Sigmoid colon (tissue), 7 donors: ENCODE data around the gene ITLN1. TPM values are rescaled to one million over a fixed set of nuclear protein-coding genes. Genes with fewer than 3 reads are reported as not detected.

Experiments
- DNase-seq: peaks from one replicate; pipeline ENCODE4 v3.0.0-alpha.2; 2019
- H3K27ac ChIP-seq, 4 donors: fragments of 200-600 bp; sonication (generic); one replicate each; pipeline ENCODE4 v1.5.1; 2016 to 2019; ENCODE audit warnings: mild to moderate bottlenecking in 1 of 4
- H3K27me3 ChIP-seq, 3 donors: fragments of 200-600 bp; sonication (generic); one replicate each; pipeline ENCODE4 v1.5.1; 2019; ENCODE audit warnings: mild to moderate bottlenecking in 1 of 3
- H3K36me3 ChIP-seq, 4 donors: fragments of 200-600 bp; sonication (generic); one replicate each; pipeline ENCODE4 v1.5.1; 2016 to 2019
- H3K4me1 ChIP-seq, 4 donors: fragments of 200-600 bp; sonication (generic); one replicate each; pipeline ENCODE4 v1.5.1; 2017 to 2019
- H3K4me3 ChIP-seq, 4 donors: fragments of 200-600 bp; sonication (generic); one replicate each; pipeline ENCODE4 v1.5.1; 2017 to 2019; ENCODE audit warnings: mild to moderate bottlenecking in 2 of 4, moderate library complexity in 1 of 4
- H3K9me3 ChIP-seq, 4 donors: fragments of 200-600 bp in 3 of 4; sonication (generic) in 3 of 4; one replicate each; pipeline versions ENCODE4 v1.5.1 to v1.6.1; 2013 to 2019
- EP300 ChIP-seq, 4 donors: sonication (generic); formaldehyde crosslinking; IDR thresholded peaks; one replicate each; pipeline ENCODE4 v1.6.1; 2017; ENCODE audit warnings: antibody characterized with exemption in 4 of 4
- POLR2A ChIP-seq, 2 donors: fragments of 450-650 bp; IDR thresholded peaks; one replicate each; pipeline ENCODE4 v1.6.1; 2016; ENCODE audit warnings: antibody characterized with exemption in 2 of 2, mild to moderate bottlenecking in 2 of 2, moderate library complexity in 2 of 2
- POLR2AphosphoS5 ChIP-seq, 4 donors: sonication (generic); formaldehyde crosslinking; IDR thresholded peaks; one replicate each; pipeline ENCODE4 v1.6.1; 2017; ENCODE audit warnings: antibody characterized with exemption in 4 of 4
- WGBS, 2 donors: extraction: QIAGEN DNeasy Blood & Tissue Kit; methylation state at CpG; one replicate each; pipeline ENCODE4 v1.1.7; 2013; 5-methylcytosine and 5-hydroxymethylcytosine counted together
- intact Hi-C: fragments of 100-400 bp; cut with DNase I; formaldehyde crosslinking; loops from one replicate; pipeline ENCODE4 v1.15.1; 2023
- polyA plus RNA-seq, 3 donors: library from polyadenylated mRNA; stranded (reverse); fragments of 200-250 nt; gene quantifications; one replicate each; pipeline ENCODE4 v1.2.3, GENCODE V29; 2013
- total RNA-seq, 4 donors: library from RNA; depleted of rRNA; stranded (reverse); fragments of >200 nt; gene quantifications; one replicate each; pipeline ENCODE4 v1.1.0, GENCODE V29; 2016
- TF ChIP-seq, protein P1 (sequence below), 4 experiments: fragments of 450-650 bp in 3 of 4; fragments of 200-600 bp in 1 of 4; IDR thresholded peaks; one replicate each; pipeline ENCODE4 v1.5.1; 2016 to 2019; ENCODE audit warnings: antibody characterized with exemption in 4 of 4, mild to moderate bottlenecking in 3 of 4, moderate library complexity in 2 of 4
- donor health status: healthy with polysubstance abuse.
- donor health status: Bipolar disorder and iron deficiency.
- donor health status: healthy.

ITLN1 gene
- total and polyA plus RNA-seq, 7 donors, result 0.66 to 478 (median 175) TPM; not detected in 2

DNA sequence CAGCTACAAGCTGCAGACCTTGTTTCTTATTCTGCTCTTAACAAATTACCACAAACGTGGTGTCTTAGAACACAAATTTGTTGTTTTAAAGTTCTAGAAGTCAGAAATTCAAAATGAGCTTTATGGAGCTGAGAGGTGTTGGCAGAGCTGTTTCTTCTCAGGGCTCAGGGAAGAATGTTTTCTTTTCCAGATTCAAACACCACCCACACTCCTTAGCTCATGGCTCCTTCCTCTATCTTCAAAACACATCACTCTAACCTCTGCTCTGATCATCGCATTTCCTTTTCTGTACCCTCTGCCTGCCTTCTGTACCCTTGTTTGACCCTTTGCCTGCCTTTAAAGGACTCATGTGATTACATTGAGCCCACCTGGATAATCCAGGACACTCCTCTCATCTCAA, 26.9 kb upstream of the ITLN1 start:
- Histone ChIP-seq H3K36me3 (no peaks in the 10 kb centered on the region), H3K9me3 (no peaks in the 10 kb centered on the region), H3K27ac (no peak overlapping the region), H3K4me3 (no peak overlapping the region), H3K27me3 (no peaks in the 10 kb centered on the region), H3K4me1 (no peaks in the 10 kb centered on the region)
- WGBS, 2 donors, result 71 to 72% methylated on average over 2 of the region's 2 CpGs
- no peak for DNase-seq
- TF ChIP-seq EP300 (IDR thresholded peaks at IDR 0.05) (no peak), POLR2AphosphoS5 (IDR thresholded peaks at IDR 0.05) (no peak), POLR2A (IDR thresholded peaks at IDR 0.05) (no peak)
- TF ChIP-seq, protein P1, sequence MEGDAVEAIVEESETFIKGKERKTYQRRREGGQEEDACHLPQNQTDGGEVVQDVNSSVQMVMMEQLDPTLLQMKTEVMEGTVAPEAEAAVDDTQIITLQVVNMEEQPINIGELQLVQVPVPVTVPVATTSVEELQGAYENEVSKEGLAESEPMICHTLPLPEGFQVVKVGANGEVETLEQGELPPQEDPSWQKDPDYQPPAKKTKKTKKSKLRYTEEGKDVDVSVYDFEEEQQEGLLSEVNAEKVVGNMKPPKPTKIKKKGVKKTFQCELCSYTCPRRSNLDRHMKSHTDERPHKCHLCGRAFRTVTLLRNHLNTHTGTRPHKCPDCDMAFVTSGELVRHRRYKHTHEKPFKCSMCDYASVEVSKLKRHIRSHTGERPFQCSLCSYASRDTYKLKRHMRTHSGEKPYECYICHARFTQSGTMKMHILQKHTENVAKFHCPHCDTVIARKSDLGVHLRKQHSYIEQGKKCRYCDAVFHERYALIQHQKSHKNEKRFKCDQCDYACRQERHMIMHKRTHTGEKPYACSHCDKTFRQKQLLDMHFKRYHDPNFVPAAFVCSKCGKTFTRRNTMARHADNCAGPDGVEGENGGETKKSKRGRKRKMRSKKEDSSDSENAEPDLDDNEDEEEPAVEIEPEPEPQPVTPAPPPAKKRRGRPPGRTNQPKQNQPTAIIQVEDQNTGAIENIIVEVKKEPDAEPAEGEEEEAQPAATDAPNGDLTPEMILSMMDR (IDR thresholded peaks at IDR 0.05), result no peak
- intact Hi-C loops, result no loop called here

DNA sequence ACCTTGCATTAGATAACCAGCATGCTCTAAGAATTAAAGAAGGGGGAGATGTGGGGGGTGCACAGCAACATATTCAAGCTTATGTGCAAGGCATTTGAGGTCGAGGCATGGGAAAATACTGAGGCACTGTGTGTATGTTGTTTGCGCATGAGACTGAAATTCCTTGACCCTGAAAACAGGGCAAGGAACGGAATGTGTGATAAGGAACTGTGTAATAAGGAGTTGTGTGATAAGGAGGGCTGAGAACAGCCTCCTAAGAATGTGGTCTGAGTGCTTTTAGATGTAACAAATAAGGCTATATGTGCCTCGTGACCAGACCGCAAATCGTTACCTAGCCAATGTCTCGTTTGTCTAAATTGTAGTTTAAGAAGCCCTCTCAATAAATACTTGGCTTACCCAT, 26.5 kb upstream of the ITLN1 start:
- intact Hi-C loops, result no loop called here
- Histone ChIP-seq H3K27ac (no peak overlapping the region), H3K4me3 (no peak overlapping the region), H3K4me1 (no peaks in the 10 kb centered on the region), H3K9me3 (no peaks in the 10 kb centered on the region), H3K36me3 (no peaks in the 10 kb centered on the region), H3K27me3 (no peaks in the 10 kb centered on the region)
- DNase-seq, result no peak
- WGBS, 2 donors, result 20 to 63% methylated on average over 7 of the region's 7 CpGs
- TF ChIP-seq EP300 (IDR thresholded peaks at IDR 0.05) (no peak), POLR2AphosphoS5 (IDR thresholded peaks at IDR 0.05) (no peak), POLR2A (IDR thresholded peaks at IDR 0.05) (no peak)
- TF ChIP-seq, protein P1 (IDR thresholded peaks at IDR 0.05), result no peak

DNA sequence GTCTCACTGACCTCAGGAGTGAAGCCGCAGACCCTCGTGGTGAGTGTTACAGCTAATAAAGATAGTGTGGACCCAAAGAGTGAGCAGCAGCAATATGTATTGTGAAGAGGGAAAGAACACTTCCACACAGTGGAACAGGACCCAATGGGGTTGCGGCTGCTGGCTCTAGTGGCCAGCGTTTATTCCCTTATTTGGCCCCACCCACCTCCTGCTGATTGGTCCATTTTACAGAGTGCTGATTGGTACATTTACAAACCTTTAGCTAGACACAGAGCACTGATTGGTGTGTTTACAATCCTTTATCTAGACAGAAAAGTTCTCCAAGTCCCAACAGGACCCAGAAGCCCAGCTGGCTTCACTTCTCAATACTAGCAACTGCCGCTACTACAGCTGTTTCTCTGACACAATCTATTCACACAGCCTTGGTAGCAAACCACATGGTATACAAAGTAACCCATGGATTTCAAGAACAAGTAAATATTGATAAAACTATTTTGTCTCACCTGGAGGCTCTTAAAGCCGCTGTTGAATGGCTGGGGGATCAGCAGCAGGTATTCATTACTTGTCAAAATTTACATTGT, 25.3 kb upstream of the ITLN1 start:
- Histone ChIP-seq H3K27ac (no peak overlapping the region), H3K9me3 (no peaks in the 10 kb centered on the region), H3K27me3 (no peaks in the 10 kb centered on the region), H3K36me3 (no peaks in the 10 kb centered on the region), H3K4me1 (no peaks in the 10 kb centered on the region), H3K4me3 (no peak overlapping the region)
- no peak for TF ChIP-seq EP300 (IDR thresholded peaks at IDR 0.05)
- no peak for TF ChIP-seq POLR2A (IDR thresholded peaks at IDR 0.05)
- TF ChIP-seq, protein P1 (IDR thresholded peaks at IDR 0.05), result no peak
- WGBS, 2 donors, result 68 to 82% methylated on average over 6 of the region's 6 CpGs
- intact Hi-C loops, result no loop called here
- DNase-seq, result no peak

DNA sequence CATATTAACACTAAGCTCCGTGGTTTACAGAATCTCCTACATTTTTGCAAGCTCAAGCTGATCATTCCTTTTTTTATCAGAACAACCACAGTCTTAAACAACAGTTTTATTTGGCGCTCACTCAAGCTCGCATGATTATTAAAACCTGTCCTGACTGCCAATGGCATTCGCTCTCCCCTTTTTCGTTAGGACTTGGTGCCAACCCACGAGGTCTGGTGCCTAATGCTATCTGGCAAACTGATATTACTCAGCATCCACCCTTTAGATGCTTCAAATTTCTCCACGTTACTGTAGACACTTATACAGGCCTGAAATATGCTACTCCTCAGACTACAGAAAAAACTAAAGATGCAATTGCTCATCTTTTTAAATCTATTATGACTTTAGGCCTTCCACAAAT, 23.0 kb upstream of the ITLN1 start:
- no peaks in the 10 kb centered on the region for H3K9me3 ChIP-seq
- TF ChIP-seq POLR2AphosphoS5 (IDR thresholded peaks at IDR 0.05) (no peak), EP300 (IDR thresholded peaks at IDR 0.05) (no peak), POLR2A (IDR thresholded peaks at IDR 0.05) (no peak)
- TF ChIP-seq, protein P1 (IDR thresholded peaks at IDR 0.05), result no peak
- H3K27me3 ChIP-seq, result no peaks in the 10 kb centered on the region
- no peak for DNase-seq
- 82 to 87% methylated on average over 7 of the region's 7 CpGs for WGBS, 2 donors
- no peaks in the 10 kb centered on the region for H3K36me3 ChIP-seq
- H3K4me3 ChIP-seq, result no peak overlapping the region
- intact Hi-C loops, result no loop called here
- H3K27ac ChIP-seq, result no peak overlapping the region
- H3K4me1 ChIP-seq, result no peaks in the 10 kb centered on the region

DNA sequence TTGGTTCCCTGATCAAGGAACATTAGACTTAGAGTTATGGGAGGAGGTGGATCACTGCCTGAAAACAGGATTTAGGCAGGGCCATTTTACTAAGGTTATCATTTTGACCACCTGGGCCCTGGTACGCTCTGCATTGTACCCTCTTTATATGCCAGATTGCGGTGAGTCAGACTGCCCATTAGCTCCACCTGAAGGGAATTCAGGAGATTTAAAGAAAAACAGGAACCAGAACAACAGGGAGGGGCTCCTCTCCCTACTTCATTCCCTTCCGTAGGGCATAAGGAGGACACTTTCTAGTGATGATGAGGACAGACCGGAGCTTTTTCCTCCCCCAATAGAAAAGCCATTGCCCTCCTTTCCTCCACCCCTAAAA, 20.6 kb upstream of the ITLN1 start:
- DNase-seq, result no peak
- H3K27ac ChIP-seq, result no peak overlapping the region
- no peaks in the 10 kb centered on the region for H3K27me3 ChIP-seq
- no peak overlapping the region for H3K4me3 ChIP-seq
- H3K9me3 ChIP-seq, result peaks cover 0 to 3% (median 0%) of the 10 kb centered on the region in 4 donors
- no peak for TF ChIP-seq POLR2A (IDR thresholded peaks at IDR 0.05)
- TF ChIP-seq, protein P1 (IDR thresholded peaks at IDR 0.05), result no peak
- TF ChIP-seq EP300 (IDR thresholded peaks at IDR 0.05), result no peak
- no peaks in the 10 kb centered on the region for H3K4me1 ChIP-seq
- no peaks in the 10 kb centered on the region for H3K36me3 ChIP-seq
- WGBS, 2 donors, result 87% methylated on average over 4 of the region's 4 CpGs
- intact Hi-C loops, result no loop called here
